Central memory CD8-positive, alpha-beta T cell (primary cell): ENCODE measurements around the gene SYMPK.
A peak's percentile ranks its signal among the peaks of the same experiment; 100 is the strongest.
"Not testable (repeated sequence)": the region's sequence is repeated elsewhere in the genome, so short reads cannot be mapped to it uniquely, and the experiment has no call there.

Experiments used
- ATAC-seq: fragments of 150-1000 bp; cut with Tn5 transposase; replicated peaks from 2 replicates; pipeline ENCODE4 v1.10.0; 2022; ENCODE audit warnings: mild to moderate bottlenecking, moderate FRiP score, moderate number of reproducible peaks; ENCODE audit not compliant: poor library complexity, severe bottlenecking; ENCODE audit errors: extremely low read depth
- DNase-seq, 2 donors: peaks; one replicate each; pipeline ENCODE4 v3.0.0; 2021; ENCODE audit warnings: low spot score in 2 of 2
- H3K27ac Mint-ChIP-seq: one replicate; pipeline ENCODE4 v1.8.0; 2022; ENCODE audit warnings: low read depth, mild to moderate bottlenecking, moderate library complexity, mixed read lengths
- H3K27me3 Mint-ChIP-seq: one replicate; pipeline ENCODE4 v1.8.0; 2022; ENCODE audit warnings: mixed read lengths
- H3K36me3 Mint-ChIP-seq: one replicate; pipeline ENCODE4 v1.8.0; 2022; ENCODE audit warnings: mild to moderate bottlenecking, moderate library complexity, mixed read lengths; ENCODE audit not compliant: insufficient read depth
- H3K4me1 Mint-ChIP-seq: one replicate; pipeline ENCODE4 v1.8.0; 2022; ENCODE audit warnings: mixed read lengths
- H3K4me3 Mint-ChIP-seq: one replicate; pipeline ENCODE4 v1.8.0; 2022; ENCODE audit warnings: mild to moderate bottlenecking, moderate library complexity, mixed read lengths
- H3K9me3 Mint-ChIP-seq: one replicate; pipeline ENCODE4 v1.8.0; 2022; ENCODE audit warnings: mixed read lengths

SYMPK gene

DNA sequence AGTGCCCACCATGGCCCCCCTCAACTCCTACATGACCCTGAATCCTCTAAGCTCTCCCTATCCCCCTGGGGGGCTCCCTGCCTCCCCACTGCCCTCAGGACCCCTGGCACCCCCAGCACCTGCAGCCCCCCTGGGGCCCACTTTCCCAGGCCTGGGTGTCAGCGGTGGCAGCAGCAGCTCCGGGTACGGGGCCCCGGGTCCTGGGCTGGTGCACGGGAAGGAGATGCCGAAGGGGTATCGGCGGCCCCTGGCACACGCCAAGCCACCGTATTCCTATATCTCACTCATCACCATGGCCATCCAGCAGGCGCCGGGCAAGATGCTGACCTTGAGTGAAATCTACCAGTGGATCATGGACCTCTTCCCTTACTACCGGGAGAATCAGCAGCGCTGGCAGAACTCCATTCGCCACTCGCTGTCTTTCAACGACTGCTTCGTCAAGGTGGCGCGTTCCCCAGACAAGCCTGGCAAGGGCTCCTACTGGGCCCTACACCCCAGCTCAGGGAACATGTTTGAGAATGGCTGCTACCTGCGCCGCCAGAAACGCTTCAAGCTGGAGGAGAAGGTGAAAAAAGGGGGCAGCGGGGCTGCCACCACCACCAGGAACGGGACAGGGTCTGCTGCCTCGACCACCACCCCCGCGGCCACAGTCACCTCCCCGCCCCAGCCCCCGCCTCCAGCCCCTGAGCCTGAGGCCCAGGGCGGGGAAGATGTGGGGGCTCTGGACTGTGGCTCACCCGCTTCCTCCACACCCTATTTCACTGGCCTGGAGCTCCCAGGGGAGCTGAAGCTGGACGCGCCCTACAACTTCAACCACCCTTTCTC is 9.4 kb upstream of the SYMPK start:
- Mint-ChIP-seq H3K36me3 (peaks cover 1% of the 10 kb centered on the region), H3K4me3 (no peak overlapping the region), H3K9me3 (no peaks in the 10 kb centered on the region), H3K27me3 (peaks cover 26% of the 10 kb centered on the region), H3K27ac (no peak overlapping the region), H3K4me1 (peaks cover 8% of the 10 kb centered on the region)
- no peak for DNase-seq
- no peak for ATAC-seq

- ATAC-seq = no peak
- Mint-ChIP-seq H3K9me3 (no peaks in the 10 kb centered on the region), H3K4me3 (no peak overlapping the region)
Observed at GRCh38 chr19:45870798-45871197, 7.9 kb upstream of the SYMPK start.

DNA sequence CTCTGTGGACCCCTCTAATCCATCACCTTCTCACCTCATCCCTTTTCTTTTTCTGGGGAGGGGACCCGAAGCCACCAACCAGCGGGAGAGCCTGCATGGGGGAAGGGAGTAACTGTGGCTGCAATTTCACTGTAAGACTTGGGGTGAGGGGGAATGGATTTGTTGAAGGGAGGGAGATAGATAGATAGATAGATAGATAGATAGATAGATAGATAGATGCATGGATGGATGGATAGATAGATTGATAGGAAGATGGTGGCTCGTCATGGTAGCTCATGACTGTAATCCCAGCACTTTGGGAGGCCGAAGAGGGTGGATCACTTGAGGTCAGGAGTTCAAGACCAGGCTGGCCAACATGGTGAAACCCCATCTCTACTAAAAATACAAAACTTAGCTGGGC is 4.3 kb upstream of the SYMPK start:
- Mint-ChIP-seq H3K27me3 (peaks cover 12% of the 10 kb centered on the region), H3K4me1 (peaks cover 24% of the 10 kb centered on the region)
- not testable (repeated sequence) for H3K4me3 Mint-ChIP-seq, H3K36me3 Mint-ChIP-seq, H3K27ac Mint-ChIP-seq, DNase-seq, ATAC-seq, H3K9me3 Mint-ChIP-seq

More at GRCh38 chr19:45870798-45871197, 7.9 kb upstream of the SYMPK start:
- no peak for DNase-seq
- H3K27me3 Mint-ChIP-seq = peaks cover 17% of the 10 kb centered on the region
- no peak overlapping the region for H3K27ac Mint-ChIP-seq
- H3K4me1 Mint-ChIP-seq = no peaks in the 10 kb centered on the region
- H3K36me3 Mint-ChIP-seq = peaks cover 1% of the 10 kb centered on the region

GRCh38 chr19:45866400-45867176 is 3.6 kb upstream of the SYMPK start:
- no peak for ATAC-seq
- Mint-ChIP-seq H3K36me3 (peaks cover 6% of the 10 kb centered on the region), H3K9me3 (no peaks in the 10 kb centered on the region), H3K4me1 (peaks cover 29% of the 10 kb centered on the region), H3K27ac (no peak overlapping the region), H3K27me3 (peaks cover 12% of the 10 kb centered on the region), H3K4me3 (no peak overlapping the region)
- DNase-seq = no peak

GRCh38 chr19:45865269-45865948 is 2.5 kb upstream of the SYMPK start:
- H3K36me3 Mint-ChIP-seq = peaks cover 6% of the 10 kb centered on the region
- no peaks in the 10 kb centered on the region for H3K9me3 Mint-ChIP-seq
- H3K27me3 Mint-ChIP-seq = peaks cover 12% of the 10 kb centered on the region
- H3K27ac Mint-ChIP-seq = no peak overlapping the region
- no peak for DNase-seq
- H3K4me3 Mint-ChIP-seq = peak overlapping the region; percentile 93
- peaks cover 30% of the 10 kb centered on the region for H3K4me1 Mint-ChIP-seq
- no peak for ATAC-seq

DNA sequence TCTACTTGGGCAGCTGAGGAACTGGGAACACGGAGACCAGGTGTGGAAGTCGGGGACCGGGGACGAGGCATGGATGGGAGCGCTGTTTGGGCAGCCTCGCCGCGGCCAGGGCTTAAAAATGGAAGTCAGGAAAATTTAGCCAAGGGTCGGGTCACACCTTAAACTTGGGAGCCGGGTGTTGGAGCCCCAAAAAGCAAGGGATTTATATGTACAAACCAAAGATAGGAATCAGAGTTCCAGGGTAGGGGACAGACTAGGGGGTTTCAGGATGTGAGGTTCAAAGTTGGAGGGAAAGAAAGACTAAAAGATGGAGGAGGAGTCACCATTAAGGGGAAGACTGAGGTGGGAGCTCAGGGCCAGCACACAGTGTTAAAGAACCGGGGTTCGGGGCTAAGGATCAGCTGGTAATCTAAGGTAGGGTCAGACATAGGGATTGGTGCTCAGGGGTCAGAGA is 1.7 kb upstream of the SYMPK start:
- DNase-seq = no peak
- Mint-ChIP-seq H3K36me3 (peaks cover 10% of the 10 kb centered on the region), H3K9me3 (no peaks in the 10 kb centered on the region), H3K4me3 (peak overlapping the region; percentile 93), H3K27me3 (peaks cover 12% of the 10 kb centered on the region), H3K4me1 (peaks cover 35% of the 10 kb centered on the region), H3K27ac (no peak overlapping the region)
- ATAC-seq = no peak

DNA sequence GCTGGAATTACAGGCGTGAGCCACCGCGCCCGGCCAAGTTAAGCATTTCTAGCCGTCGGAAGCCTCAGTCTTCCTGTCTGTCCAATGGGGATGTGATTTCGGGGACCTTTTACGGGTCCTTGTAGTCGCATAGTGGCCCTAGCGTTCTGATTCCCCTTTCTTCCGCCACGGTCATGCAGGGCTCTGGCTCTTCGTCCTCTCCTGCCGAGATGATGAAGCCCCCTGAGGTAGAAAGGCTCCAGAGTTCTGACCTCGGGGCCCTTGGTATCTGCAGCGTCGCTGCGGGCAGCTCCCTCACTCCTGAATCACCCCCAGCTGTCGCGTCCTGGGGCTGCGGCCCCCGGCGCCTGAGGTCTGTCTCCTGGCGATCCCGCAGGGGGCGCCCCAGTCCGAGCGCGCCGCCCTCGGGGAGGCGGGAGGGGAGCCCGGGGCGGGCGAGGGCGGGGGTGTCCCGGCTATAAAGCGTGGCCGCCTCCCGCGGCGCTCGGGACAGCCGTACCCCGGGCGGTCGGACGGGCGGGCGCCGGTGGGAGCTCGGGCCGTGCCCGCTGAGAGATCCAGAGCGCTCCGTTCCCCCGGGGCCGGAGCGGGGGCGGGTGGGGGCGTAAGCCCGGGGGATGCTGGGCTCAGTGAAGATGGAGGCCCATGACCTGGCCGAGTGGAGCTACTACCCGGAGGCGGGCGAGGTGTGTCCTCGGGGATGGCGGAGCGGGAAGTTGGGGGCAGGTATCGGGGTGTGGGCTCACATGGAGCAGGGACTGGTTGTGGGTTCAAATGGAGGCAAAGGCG is 1.1 kb upstream of the SYMPK start, which contains the start of gene FOXA3:
FOXA3 (plus strand) TSS at position 487 of the 789 bp plus-strand sequence; CDS start at position 618, 131 bp downstream.
- Mint-ChIP-seq H3K4me3 (peak within 1 kb of the TSS; percentile 93), H3K36me3 (peaks cover 14% of the 10 kb centered on the region), H3K27me3 (peaks cover 12% of the 10 kb centered on the region), H3K27ac (peak within 1 kb of the TSS; percentile 88), H3K9me3 (no peaks in the 10 kb centered on the region), H3K4me1 (peaks cover 35% of the 10 kb centered on the region)
- ATAC-seq (no peak), DNase-seq (no peak)

GRCh38 chr19:45863335-45863839 is 440 bp upstream of the SYMPK start:
- ATAC-seq = no peak
- DNase-seq = no peak
- Mint-ChIP-seq H3K9me3 (no peaks in the 10 kb centered on the region), H3K4me3 (peak overlapping the region; percentile 93), H3K27me3 (peaks cover 12% of the 10 kb centered on the region), H3K4me1 (peaks cover 36% of the 10 kb centered on the region), H3K36me3 (peaks cover 17% of the 10 kb centered on the region), H3K27ac (peak overlapping the region; percentile 88)

DNA sequence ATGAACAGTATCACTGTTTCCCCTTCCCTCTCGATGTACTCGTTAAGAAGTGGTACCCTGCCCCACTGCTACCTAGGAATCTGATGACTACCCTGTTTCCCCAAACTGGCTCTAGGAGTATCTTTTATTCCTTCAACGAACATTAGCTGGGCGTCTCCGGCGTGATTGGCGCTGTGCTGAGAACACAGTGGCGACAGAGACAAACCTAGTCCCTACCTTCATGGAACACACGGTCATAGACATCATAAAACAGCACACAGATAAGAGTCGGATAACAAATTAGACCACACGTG is 730 bp downstream of the SYMPK start:
- Mint-ChIP-seq H3K9me3 (no peaks in the 10 kb centered on the region), H3K27me3 (peaks cover 12% of the 10 kb centered on the region), H3K36me3 (peaks cover 22% of the 10 kb centered on the region), H3K4me3 (peak overlapping the region; percentile 93), H3K27ac (peak overlapping the region; percentile 88), H3K4me1 (peaks cover 42% of the 10 kb centered on the region)
- DNase-seq (no peak), ATAC-seq (peak; percentile 12)

- H3K27me3 Mint-ChIP-seq = peaks cover 12% of the 10 kb centered on the region
- peaks cover 31% of the 10 kb centered on the region for H3K36me3 Mint-ChIP-seq
- ATAC-seq (no peak), DNase-seq (no peak)
- peak overlapping the region; percentile 87 for H3K27ac Mint-ChIP-seq
- no peak overlapping the region for H3K4me3 Mint-ChIP-seq
- peaks cover 42% of the 10 kb centered on the region for H3K4me1 Mint-ChIP-seq
- no peaks in the 10 kb centered on the region for H3K9me3 Mint-ChIP-seq
Observed at GRCh38 chr19:45860359-45861259, 2.3 kb downstream of the SYMPK start.

GRCh38 chr19:45854167-45854778 is 8.7 kb downstream of the SYMPK start:
- Mint-ChIP-seq H3K36me3 (peaks cover 50% of the 10 kb centered on the region), H3K4me1 (peaks cover 12% of the 10 kb centered on the region), H3K27ac (no peak overlapping the region), H3K27me3 (no peaks in the 10 kb centered on the region), H3K4me3 (no peak overlapping the region), H3K9me3 (no peaks in the 10 kb centered on the region)
- DNase-seq (no peak), ATAC-seq (no peak)
